Effector memory CD4-positive, alpha-beta T cell (primary cell): ENCODE results near the gene PLEKHA3.

ENCODE experiments used
- DNase-seq, 3 donors: peaks; one replicate each; pipeline ENCODE4 v3.0.0-alpha.2; 2020
- H3K27ac ChIP-seq: 2 replicates; pipeline ENCODE4 v1.7.0; 2013; ENCODE audit warnings: mild to moderate bottlenecking, low read length, moderate library complexity; ENCODE audit not compliant: insufficient read depth, poor library complexity, severe bottlenecking
- H3K27me3 ChIP-seq: replicated peaks from 2 replicates; pipeline ENCODE4 v1.7.0; 2013; ENCODE audit warnings: mild to moderate bottlenecking, low read length; ENCODE audit not compliant: insufficient read depth, control insufficient read depth, poor library complexity, severe bottlenecking
- H3K36me3 ChIP-seq: 2 replicates; pipeline ENCODE4 v1.7.0; 2013; ENCODE audit warnings: mild to moderate bottlenecking, low read length, moderate library complexity; ENCODE audit not compliant: control insufficient read depth, insufficient read depth
- H3K4me1 ChIP-seq: 2 replicates; pipeline ENCODE4 v1.7.0; 2013; ENCODE audit warnings: low read length, mild to moderate bottlenecking; ENCODE audit not compliant: control insufficient read depth, insufficient read depth, poor library complexity, severe bottlenecking
- H3K4me3 ChIP-seq: 2 replicates; pipeline ENCODE4 v1.7.0; 2013; ENCODE audit warnings: low read length, low read depth, mild to moderate bottlenecking; ENCODE audit not compliant: insufficient read depth, poor library complexity, severe bottlenecking
- H3K9me3 ChIP-seq: 2 replicates; pipeline ENCODE4 v1.7.0; 2013; ENCODE audit warnings: mild to moderate bottlenecking, low read length, moderate library complexity; ENCODE audit not compliant: control insufficient read depth

Gene PLEKHA3

DNA sequence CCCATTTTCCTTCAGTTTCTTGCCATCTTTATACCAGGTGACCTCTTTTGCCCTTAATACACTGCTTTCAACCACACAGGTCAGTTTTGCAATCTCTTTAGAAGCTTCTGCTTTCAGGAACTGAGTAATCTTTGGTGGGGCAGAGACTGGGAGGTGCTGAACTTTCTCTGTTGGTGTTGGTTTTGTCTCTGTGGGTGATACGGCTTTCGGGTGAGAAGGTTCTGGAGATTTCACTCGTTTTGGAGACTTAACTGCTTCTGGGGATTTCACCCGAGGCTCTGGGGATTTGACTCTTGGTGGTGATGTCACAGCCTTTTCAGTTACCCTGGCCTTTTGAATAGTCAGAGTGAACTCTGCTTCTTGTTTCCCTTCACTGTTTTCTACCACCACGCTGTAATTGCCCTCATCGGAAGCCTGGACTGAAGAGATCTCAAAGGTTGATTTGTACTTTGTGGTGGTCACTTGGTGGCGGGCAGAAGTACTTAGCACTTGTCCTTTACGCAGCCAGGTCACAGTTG lies 50.4 kb downstream of the PLEKHA3 start:
- Histone ChIP-seq H3K27me3 (no peaks in the 10 kb centered on the region), H3K9me3 (no peaks in the 10 kb centered on the region), H3K36me3 (peaks cover 8% of the 10 kb centered on the region), H3K4me3 (no peak overlapping the region), H3K4me1 (no peaks in the 10 kb centered on the region), H3K27ac (no peak overlapping the region)
- DNase-seq = no peak

- no peak overlapping the region for H3K4me3 ChIP-seq
- H3K36me3 ChIP-seq = peaks cover 8% of the 10 kb centered on the region
- no peaks in the 10 kb centered on the region for H3K4me1 ChIP-seq
- H3K9me3 ChIP-seq = no peaks in the 10 kb centered on the region
- no peaks in the 10 kb centered on the region for H3K27me3 ChIP-seq
- DNase-seq = no peak
- no peak overlapping the region for H3K27ac ChIP-seq
Observed at GRCh38 chr2:178531168-178531567, 50.9 kb downstream of the PLEKHA3 start.

GRCh38 chr2:178536037-178536436 lies 55.8 kb downstream of the PLEKHA3 start:
- no peaks in the 10 kb centered on the region for H3K9me3 ChIP-seq
- no peak overlapping the region for H3K4me3 ChIP-seq
- H3K36me3 ChIP-seq = peaks cover 23% of the 10 kb centered on the region
- H3K27me3 ChIP-seq = no peaks in the 10 kb centered on the region
- no peak overlapping the region for H3K27ac ChIP-seq
- no peaks in the 10 kb centered on the region for H3K4me1 ChIP-seq
- DNase-seq = no peak

GRCh38 chr2:178542161-178542560 lies 61.9 kb downstream of the PLEKHA3 start:
- Histone ChIP-seq H3K27me3 (no peaks in the 10 kb centered on the region), H3K36me3 (peaks cover 27% of the 10 kb centered on the region), H3K27ac (no peak overlapping the region), H3K4me3 (no peak overlapping the region), H3K4me1 (no peaks in the 10 kb centered on the region), H3K9me3 (no peaks in the 10 kb centered on the region)
- no peak for DNase-seq

DNA sequence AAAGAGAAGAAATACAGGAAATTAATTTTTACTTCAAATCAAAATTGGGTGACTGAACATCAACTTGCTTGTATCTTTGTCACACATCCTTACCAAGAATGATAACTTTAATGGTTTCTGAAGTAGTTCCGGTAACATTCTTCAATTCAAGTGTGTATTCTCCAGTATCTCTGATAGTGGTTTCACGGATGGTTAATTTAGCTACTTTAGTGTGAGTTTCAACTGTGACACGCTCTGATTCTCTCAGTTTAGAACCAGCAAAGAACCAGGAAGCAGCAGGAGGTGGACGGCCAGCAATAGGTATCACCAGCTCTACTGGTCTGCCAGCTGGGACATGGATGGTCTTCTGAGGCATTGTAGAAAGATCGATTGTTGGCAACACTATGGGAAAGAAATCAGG lies 62.3 kb downstream of the PLEKHA3 start:
- Histone ChIP-seq H3K27me3 (no peaks in the 10 kb centered on the region), H3K9me3 (no peaks in the 10 kb centered on the region), H3K4me1 (no peaks in the 10 kb centered on the region), H3K36me3 (peaks cover 24% of the 10 kb centered on the region), H3K27ac (no peak overlapping the region), H3K4me3 (no peak overlapping the region)
- DNase-seq = no peak

- no peaks in the 10 kb centered on the region for H3K36me3 ChIP-seq
- H3K4me3 ChIP-seq = no peak overlapping the region
- H3K27ac ChIP-seq = no peak overlapping the region
- DNase-seq = no peak
- no peaks in the 10 kb centered on the region for H3K4me1 ChIP-seq
- no peaks in the 10 kb centered on the region for H3K27me3 ChIP-seq
- H3K9me3 ChIP-seq = no peaks in the 10 kb centered on the region
Observed at GRCh38 chr2:178550352-178550751, 70.1 kb downstream of the PLEKHA3 start.

GRCh38 chr2:178553047-178553446 lies 72.8 kb downstream of the PLEKHA3 start:
- H3K9me3 ChIP-seq = no peaks in the 10 kb centered on the region
- H3K27ac ChIP-seq = no peak overlapping the region
- DNase-seq = no peak

More at GRCh38 chr2:178553047-178553446, 72.8 kb downstream of the PLEKHA3 start:
- H3K36me3 ChIP-seq = no peaks in the 10 kb centered on the region
- H3K4me3 ChIP-seq = no peak overlapping the region
- no peaks in the 10 kb centered on the region for H3K27me3 ChIP-seq
- no peaks in the 10 kb centered on the region for H3K4me1 ChIP-seq
